Measurements from ENCODE around the gene FTCD.

DNA sequence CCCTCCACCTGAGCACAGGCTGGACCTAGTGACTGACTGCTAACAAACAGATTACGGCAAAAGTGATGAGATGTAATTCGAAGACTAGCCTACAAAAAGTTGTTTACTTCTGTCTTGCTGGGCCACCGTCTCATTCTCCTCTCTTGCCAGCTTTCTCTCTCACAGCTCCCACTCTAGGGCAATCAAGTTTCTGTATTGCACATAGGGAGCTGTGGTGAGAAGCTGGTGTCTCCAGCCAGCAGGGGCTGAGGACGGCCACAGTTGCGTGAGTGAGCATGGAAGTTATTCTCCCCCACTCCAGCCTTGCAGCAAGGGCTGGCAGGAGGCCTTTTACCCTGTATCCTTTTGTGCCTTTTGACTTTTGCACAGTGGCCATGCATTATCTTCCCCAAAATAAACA is 66.1 kb downstream of the FTCD start:
- no peak for TF ChIP-seq POLR2A (IDR thresholded peaks at IDR 0.05; ENCODE audit: low read length)
- no peak for TF ChIP-seq GATA1 (IDR thresholded peaks at IDR 0.05; ENCODE audit: low read depth, low read length)
